Measurements from ENCODE around the gene PAK1IP1.

- TF ChIP-seq POLR2A (IDR thresholded peaks at IDR 0.05; ENCODE audit: extremely low read depth, insufficient read length) (no peak), CTCF (IDR thresholded peaks at IDR 0.05; ENCODE audit: low read depth, low read length) (no peak), MAX (IDR thresholded peaks at IDR 0.05; ENCODE audit: low read depth, low read length) (no peak)
Measured at GRCh38 chr6:10743515-10743914, 48.7 kb downstream of the PAK1IP1 start.

Data from NB4 (cell line).